ENCODE data around the gene CEBPA.
"Not testable (repeated sequence)": the region's sequence is repeated elsewhere in the genome, so short reads cannot be mapped to it uniquely, and the experiment has no call there.

The CEBPA gene

DNA sequence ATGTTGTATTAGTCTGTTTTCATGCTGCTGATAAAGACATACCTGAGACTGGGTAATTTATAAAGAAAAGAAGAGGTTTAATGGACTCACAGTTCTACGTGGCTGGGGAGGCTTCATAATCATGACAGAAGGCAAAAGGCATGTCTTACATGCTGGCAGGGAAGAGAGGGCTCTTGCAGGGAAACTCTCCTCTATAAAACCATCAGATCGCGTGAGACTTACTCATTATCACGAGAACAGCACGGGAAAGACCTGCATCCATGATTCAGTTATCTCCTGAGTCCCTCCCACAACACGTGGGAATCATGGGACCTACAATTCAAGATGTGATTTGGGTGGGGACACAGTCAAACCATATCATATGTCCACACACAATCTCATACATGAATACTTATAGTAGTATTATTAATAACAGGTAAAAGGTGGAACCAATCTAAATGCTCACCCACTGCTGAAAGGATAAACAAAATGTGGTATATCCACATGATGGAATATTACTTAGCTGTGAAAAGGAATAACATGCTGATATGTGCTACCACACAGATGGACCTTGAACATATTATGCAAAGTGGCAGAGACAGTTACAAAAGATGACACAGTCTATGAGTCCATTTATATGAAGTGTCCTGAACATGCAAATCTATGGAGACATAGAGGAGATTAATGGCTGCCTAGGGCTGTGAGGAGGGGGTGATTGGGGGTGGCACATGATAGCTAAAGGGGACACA lies 20.9 kb upstream of the CEBPA start:
- DNase-seq = no peak

DNA sequence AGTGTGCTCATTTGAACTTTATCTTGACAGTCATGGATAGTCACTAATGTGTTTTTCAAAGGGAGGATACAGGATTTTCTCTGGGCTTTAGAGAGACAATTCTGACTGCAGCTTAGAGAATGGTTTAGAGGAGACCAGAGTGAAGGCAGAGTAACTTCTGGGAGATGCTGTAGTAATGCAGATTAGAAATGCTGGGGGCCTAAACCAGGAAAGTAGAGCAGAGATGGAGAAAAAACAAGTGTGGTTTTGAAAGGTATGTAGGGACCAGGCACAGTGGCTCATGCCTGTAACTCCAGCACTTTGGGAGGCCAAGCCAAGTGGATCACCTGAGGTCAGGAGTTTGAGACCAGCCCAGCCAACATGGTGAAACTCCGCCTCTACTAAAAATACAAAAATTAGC lies 18.3 kb upstream of the CEBPA start:
- no peak for DNase-seq

DNA sequence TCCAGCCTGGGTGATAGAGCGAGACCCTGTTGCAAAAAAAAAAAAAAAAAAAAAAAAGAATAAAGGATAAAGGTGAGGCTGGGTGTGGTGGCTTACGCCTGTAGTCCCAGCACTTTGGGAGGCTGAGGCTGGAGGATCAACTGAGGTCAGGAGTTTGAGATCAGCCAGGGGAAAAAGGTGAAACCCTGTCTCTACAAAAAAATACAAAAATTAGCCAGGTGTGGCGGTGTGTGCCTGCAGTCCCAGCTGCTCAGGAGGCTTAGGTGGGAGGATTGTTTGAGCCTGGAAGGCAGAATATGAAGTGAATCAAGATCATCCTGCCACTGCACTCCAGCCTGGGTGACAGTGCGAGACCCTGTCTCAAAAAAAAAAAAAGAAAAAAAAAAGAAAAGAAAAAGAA lies 15.7 kb upstream of the CEBPA start:
- DNase-seq = not testable (repeated sequence)

DNA sequence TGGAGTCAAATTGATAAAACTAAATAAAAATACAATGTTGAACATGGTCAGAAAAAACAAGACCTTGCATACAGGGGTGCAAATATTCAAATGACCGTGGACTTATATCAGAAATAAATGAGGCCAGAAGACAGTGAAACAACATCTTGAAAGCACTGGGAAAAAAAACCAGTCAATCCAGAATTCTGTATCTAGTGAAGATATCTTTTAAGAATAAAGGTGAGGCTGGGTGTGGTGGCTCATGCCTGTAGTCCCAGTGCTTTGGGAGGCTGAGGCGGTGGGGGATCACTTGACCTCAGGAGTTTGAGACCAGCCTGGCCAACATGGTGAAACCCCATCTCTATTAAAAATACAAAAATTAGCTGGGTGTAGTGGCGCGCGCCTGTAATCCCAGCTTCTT lies 15.2 kb upstream of the CEBPA start:
- no peak for DNase-seq

DNA sequence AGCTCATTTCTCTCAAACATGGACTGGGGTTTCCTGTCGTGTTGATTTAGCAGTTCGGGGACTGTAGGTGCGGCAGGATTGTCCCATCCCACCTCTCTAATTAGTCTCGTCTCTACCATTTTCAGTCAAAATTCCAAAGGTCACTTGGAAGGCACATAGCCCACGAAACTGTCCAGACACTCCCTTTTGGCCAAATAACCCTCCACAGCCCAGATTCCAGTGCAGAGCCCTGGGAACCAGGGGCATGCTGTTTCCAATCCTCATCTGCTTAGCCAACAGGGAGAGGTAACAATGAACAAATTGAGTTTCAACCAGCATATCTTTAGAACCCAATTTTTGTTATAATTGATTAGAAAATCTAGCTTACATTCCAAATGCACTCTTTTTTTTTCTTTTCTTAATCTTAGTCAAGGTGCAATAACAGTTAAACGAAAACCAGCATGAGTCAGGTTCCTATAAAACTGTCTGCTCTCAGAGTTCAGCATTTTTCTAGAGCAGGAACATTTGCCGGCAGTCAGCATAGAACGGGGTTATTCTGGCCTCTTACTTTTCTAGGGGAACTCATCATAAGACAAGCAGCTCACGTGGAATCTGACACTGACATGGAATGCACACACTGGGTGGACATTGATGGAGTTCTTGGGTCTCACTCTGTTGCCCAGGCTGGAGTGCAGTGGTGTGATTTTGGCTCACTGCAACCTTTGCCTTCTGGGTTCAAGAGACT lies 14.4 kb upstream of the CEBPA start:
- no peak for DNase-seq

DNA sequence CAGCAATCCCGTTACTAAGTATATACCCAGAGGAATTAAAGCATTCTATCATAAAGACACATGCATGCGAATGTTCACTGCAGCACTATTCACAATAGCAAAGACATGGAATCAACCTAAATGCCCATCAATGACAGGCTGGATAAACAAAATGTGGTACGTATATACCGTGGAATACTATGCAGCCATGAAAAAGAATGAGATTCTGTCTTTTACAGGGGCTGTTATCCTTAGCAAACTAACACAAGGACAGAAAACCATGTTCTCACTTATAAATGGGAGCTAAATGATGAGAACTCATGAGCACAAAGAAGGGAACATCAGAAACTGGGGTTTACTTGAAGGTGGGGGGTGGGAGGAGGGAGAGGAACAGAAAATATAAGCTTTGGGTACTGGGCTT lies 10.5 kb upstream of the CEBPA start:
- not testable (repeated sequence) for DNase-seq

DNA sequence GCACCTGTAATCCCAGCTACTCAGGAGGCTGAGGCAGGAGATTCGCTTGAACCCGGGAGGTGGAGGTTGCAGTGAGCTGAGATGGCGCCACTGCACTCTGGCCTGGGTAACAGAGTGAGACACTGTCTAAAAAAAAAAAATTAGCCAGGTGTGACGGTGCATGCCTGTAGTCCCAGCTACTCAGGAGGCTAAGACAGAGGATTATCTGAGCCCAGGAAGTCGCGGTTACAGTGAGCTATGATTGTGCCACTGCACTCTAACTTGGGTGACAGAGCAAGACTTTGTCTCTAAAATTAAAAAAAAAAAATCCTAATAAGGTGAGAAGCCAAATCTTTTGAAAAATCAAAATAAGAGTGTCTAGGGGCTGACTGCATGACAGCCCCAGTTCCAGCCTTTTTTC lies 9.7 kb upstream of the CEBPA start:
- DNase-seq = no peak

DNA sequence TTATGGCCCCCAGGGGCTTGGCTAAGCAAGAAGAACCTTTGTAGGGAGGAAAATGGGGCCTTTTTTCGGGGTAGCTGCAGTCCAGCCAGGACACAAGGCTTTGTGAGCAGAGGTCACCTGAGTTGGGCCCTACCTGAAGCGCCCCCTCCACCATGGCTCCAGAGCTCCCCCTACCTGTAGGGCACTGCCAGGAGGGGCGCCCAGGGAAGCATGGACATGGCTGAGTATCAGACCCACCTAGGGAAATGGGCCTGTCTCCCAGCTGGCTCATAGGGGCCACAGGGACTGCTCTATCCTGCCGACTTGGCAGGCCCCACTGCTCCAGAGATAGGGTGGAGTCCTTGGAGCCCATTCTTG lies 9.0 kb upstream of the CEBPA start:
- DNase-seq = no peak

DNA sequence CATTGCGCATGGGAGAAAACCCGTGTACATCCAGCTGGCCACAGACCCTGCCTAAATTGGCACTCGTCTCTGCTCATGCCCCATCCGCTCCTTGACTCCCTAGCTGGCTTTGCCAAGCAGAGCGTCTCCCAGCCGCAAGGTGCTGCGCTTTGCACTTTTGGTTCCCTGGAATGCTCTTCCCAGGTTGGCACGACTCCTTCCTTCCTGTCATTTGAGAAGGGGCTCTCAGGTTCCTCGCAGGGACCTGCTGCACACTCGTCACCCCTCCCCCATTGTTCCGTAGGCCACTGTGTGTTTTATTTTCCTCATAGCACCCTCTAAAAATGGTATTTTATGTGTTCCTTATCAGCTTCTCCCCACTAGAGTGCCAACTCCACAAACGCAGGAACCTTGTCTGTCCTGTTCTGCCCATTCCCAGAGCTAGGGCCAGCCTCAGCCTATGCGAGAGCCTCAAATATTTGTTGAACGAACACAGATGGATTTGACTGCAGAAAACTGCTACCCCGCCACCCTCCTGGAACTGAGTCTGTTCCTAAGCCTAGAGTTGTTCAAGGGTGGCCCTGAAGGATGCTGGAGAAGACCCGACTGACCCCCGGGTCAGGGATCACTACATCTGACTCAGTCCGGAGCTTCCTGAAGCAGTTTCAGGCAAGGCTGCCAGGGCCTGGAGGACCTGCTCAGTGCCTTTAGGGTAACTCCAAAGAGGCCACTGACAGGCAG lies 8.4 kb upstream of the CEBPA start:
- no peak for DNase-seq

DNA sequence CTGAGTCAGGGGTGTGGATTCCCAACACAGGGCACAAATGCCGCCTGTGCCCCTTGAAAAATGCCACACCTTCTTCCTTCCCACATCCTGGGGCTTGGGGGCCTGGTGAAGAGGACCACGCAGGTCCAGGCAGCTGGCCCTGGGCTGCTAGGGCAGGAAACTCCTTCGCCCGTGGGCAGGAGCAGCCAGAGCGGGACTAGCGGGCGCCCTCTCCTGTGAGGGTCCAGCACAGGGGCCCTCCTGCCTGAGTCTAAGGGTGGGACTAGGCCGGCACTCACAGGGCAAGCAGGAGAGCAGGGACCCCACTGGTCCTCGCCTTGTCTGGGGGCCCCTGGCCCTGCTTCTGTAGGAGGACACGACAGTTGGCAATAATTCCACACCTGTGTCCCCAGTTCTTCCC lies 7.5 kb upstream of the CEBPA start:
- no peak for DNase-seq

DNA sequence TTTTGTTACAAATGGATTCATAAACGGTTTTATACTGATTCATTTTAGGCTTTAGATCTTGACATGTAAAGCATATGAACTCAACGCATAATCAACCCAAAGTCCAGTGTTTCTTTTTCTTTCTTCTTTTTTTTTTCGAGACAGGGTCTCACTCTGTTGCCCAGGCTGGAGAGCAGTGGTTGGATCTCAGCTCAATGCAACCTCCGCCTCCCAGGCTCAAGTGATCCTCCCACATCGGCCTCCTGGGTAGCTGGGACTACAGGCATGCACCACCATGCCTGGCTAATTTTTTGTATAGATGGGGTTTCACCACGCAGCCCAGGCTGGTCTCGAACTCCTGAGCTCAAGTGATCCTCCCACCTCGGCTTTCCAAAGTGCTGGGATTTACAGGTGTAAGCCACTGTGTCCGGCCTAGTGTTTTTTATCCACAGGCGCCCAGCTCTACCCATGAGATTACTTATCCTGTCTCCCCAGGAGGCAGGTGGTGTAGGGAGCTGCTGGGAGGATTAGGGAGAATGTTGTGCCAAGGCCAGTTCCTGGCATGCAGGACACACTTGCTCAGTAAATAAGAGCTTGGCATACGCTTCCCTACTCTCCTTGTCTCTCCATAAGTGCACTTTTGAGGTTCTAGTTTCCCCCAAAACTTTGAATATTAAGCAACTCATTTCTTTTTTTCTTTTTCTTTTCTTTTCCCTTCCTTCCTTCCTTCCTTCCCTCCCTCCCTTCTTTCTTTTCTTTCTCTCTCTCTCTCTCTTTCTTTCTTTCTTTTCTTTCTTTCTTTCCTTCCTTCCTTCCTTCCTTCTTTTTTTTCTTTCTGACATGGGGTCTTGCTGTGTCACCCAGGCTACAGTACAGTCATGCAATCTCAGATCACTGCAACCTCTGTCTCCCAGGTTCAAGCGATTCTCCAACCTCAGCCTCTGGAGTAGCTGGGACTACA lies 4.8 kb upstream of the CEBPA start:
- DNase-seq = no peak

DNA sequence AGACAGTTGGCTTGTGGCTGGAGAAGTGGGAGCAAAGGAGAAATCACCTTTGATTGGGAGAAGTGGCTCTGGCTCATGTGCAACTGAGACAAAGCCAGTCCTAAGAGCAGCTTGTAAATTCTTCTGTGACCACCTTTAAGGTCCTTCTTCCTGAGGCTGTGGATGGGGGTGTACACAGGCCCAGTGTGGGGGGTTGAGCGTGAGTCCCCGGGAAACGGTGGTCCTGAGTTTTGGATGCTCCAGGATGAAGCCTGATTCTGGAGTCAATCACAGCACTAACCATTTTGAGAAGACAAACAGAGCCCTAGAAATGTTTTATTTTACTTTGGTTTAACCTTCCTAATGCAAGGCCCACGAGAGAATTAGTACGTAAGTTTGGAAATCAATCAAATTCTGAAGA lies 3.9 kb upstream of the CEBPA start:
- DNase-seq = no peak

DNA sequence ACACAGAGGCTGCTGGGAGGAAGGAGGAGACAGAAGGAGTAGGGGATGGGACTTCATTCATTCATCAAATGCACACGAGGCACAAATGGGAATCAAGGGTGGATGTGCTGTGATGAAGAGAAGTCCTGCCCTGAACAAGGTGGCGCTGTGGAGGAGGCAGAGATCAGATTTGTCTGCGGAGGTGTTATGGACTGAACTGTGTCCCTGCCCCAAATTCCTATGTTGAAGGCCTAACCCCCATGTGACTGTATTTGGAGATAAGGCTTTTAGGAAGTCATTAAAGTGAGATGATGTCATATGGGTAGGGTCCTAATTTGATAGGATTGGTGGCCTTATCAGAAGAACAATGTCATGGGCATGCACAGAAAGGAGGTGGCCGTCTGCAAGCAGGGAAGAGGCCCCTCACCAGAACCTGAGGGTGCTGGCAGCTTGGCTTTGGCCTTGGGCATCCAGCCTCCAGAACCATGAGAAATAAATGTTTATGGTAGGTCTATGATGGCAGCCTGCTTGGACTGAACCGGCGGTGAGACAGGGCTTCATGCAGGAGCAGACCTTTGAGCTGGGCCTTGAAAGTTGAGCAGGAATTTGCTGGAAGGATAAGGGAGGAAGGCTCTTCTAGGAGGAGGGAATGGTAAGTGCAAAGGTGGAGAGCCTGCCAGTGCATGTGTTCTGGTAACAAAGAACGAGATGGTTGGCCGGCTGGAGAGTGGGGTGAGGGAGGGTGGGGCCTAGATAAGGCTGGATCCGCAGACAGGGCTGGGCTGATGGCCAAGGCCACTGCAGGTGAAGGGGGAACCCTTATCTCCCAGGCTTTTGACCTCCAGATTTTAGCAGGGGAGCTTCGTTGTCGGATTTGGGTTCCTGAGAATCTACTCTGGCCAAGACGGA lies 2.7 kb upstream of the CEBPA start:
- no peak for DNase-seq

DNA sequence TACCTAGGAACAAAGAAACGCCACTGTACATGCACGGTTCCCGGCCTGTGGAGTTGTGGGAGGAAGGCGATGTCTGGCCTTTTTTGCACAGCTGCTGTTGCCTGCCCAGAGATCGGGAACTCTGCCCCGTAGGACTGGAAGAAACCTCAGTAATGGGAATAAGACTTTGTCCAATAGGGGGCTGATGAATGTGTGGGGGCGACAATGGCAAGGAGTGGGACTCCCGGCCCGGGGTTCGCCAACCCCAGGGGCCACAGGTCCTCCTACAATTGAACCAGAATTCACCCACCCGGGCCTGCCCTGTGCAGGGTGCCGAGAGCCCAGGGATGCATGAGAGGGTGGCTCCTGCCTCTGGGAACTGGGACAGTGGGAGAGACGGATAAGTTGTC lies 2.0 kb upstream of the CEBPA start:
- no peak for DNase-seq

DNA sequence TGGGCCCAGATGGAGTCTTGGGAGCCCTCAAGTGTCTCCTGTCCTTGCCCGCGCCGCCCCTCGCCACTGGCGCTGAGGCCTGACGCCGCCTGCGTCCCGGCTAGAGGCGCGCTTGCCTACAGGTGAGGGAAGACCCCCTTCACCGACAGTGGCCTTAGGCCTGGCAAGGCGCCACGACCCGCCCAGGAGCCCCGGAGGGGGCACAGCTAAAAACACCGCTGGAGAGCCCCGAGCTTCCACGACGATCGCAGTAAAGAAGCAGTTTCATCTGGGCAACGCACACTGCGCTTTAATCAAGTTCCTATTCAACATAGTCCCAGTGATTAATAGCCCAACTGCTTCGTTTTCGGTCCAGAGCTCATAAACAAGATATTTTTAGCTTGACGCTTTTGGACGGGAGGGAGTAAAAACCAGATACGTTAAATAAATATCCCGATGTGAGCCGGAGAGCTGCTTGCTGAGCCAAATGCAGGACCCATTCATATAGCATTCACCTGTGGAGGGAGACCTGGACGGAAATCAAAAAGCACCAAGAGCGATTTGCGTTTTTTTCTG lies 1.5 kb upstream of the CEBPA start:
- DNase-seq = no peak

DNA sequence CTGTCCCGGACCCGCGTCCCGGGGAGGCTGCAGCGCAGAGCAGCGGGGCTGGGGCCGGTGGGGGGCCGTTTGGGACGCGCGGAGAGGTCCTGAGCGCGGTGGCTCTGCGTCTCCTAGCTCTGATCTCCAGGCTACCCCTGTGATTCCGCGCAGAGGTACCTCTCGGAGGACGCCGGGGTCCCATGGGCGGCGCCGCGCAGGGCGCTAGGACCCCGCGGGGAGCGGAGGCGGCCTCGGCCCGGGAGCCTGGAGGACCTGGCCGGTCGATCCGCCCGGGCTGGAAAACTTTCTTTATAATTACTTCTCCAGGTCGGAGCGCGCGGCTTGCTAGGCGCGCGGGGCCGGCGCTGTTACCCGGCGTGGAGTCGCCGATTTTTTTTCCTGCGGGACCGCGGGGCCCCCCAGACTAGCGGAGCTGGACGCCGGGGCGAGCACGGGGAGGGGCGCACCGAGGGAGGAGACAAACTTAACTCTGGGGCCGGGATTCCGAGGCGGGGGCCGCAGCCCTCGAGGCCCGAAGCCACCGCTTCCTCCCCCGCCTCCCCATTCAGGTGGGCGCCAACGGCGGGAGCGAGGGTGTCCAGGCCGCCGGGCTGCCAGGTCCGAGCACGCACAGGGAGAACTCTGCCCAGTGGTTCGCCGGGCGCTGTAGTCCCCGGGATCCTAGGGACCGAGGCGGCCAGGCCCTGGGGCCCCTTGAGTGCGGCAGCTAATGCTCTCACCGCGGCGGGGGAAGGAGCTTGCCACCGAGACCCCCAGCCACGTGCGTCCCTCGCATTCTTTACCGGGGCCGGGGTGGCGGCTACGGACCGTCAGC lies 848 bp upstream of the CEBPA start:
- DNase-seq = no peak

DNA sequence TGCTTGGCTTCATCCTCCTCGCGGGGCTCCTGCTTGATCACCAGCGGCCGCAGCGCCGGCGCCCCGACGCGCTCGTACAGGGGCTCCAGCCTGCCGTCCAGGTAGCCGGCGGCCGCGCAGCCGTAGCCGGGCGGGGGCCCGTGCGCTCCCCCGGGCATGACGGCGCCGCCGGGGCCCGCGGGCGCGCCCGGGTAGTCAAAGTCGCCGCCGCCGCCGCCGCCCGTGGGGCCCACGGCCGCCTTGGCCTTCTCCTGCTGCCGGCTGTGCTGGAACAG lies 497 bp downstream of the CEBPA start:
- no peak for DNase-seq

DNA sequence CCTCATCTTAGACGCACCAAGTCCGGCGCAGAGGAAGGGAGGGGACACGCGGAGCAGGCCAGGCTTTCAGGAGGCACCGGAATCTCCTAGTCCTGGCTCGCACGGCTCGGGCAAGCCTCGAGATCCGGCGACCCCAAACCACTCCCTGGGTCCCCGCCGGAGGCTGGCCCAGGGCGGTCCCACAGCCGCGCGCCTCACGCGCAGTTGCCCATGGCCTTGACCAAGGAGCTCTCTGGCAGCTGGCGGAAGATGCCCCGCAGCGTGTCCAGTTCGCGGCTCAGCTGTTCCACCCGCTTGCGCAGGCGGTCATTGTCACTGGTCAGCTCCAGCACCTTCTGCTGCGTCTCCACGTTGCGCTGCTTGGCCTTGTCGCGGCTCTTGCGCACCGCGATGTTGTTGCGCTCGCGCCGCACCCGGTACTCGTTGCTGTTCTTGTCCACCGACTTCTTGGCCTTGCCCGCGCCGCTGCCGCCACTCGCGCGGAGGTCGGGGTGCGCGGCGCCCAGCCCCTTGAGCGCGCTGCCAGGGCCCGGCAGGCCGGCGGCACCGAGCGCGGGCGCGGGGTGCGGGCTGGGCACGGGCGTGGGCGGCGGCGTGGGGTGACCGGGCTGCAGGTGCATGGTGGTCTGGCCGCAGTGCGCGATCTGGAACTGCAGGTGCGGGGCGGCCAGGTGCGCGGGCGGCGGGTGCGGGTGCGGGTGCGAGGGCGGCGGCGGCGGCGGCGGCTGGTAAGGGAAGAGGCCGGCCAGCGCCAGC lies 1.0 kb downstream of the CEBPA start:
- DNase-seq = no peak

DNA sequence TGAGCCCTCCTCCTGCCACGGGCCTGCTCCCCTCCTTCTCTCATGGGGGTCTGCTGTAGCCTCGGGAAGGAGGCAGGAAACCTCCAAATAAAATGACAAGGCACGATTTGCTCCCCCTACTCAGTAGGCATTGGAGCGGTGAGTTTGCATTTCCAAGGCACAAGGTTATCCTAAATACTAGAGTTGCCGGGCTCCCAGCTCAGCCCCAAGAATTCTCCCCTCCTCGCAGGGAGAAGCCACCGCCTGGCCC lies 1.5 kb downstream of the CEBPA start:
- DNase-seq = no peak

DNA sequence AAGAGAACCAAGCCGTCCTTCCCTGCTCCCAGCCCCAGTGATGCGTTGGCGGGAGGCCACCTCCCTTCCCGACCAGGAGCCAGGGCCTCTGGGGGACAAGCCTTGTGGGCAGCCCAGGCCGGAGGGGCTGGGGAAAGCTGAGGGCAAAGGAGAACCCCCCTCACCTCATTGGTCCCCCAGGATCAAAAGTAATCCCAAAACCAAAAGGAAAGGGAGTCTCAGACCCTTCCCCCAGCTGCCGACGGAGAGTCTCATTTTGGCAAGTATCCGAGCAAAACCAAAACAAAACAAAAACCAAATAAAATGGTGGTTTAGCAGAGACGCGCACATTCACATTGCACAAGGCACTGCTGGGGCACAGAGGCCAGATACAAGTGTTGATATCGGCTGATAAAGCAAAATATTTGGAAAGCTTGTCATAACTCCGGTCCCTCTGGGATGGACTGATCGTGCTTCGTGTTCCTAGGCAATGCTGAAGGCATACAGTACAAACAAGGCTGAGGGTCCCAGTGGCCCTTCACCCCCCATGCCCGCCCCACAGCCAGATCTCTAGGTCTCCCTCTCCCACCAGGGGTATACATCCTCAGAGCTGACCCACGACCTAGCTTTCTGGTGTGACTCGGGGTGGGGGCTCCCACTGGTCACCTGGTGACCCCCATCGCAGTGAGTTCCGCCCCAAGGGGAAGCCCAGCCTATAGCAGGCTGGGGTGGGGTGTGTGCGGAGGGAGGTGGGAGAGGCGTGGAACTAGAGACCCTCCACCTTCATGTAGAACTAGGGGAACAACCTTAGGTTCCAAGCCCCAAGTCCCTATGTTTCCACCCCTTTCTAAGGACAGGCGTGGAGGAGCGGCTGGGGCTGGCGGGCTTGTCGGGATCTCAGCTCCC lies 2.1 kb downstream of the CEBPA start:
- no peak for DNase-seq
